Suppressor macrophage (primary cell): ENCODE measurements around the gene ADAMTS5.

Experiments used
- DNase-seq, 4 experiments: peaks; one replicate each; pipeline ENCODE4 v3.0.0-alpha.2; 2020 to 2022
- total RNA-seq, 17 experiments: gene quantifications; one replicate each; lab custom pipeline; 2026; ENCODE audit warnings: mixed read lengths in 6 of 17, inconsistent platforms in 3 of 17; lab: John Stamatoyannopoulos, UW

The ADAMTS5 gene
- total RNA-seq = 0.05 to 17.5 (median 3.8) reads per million in 17 experiments

DNA sequence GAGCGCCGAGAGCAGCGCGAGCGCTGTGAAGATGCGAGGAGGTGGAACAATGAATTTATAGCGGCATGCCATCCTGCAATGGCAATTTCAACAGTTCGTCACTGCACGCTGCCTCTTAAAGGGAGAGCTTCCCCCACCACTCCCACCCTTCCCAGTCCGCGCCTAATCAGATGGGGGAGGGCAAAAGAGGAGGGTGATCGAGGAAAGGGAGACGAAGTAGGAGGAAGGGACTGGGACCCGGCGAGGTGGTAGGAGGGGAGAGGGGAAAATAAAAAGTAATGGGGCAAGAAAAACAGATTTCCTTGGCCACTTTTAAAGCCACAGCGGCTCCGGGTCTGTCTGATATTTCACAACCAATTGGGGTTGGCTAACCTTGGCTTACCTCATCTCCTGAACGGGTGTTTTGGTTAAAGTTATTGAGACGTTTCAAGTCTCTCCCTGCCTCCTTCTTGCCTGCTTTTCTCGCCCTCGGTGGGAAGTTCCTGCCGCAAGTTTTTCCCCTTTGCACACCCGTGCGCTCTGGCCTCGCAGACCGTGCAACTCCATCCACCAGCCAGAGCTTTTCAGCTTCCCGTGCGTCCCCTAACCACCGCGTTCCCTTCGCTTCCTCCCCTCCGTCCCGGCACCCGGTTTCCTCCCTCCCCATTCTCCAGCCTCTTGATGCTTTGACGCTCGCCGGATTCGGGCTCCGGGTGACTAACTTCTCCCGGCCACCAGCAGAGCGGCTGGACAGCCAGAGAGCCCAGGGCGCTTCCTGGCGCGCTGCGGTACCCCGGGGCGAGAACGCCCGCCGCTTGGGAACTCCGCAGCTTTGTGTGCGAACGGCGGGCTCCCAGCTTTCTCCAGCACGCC is at the start of gene ADAMTS5:
Gene ADAMTS5, minus strand, starts transcription at position 27 of the 852 bp plus-strand sequence. CDS start 697 bp downstream, outside the sequence.
- DNase-seq = peak; percentile 45 to 65 (median 51)

DNA sequence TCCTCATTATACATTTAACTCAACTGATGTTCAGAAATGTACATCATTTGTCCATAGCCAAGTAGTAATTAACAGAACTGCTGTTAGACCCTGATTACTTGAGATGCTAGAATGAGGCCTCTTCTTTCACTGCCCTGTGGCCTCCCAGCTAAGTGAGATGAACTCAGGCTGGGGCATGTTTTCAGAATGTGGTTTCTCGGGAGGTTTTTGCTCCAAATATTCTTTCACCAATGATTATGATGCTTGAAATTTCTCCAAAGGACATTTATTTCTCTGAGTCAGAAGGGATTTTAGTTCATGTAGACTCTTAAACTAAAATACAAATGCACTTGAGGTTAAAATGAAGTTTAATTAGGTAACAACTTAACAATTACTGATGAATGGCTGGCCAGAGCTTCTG is 34.6 kb upstream of the ADAMTS5 start:
- DNase-seq = no peak

- no peak for DNase-seq
Measured at GRCh38 chr21:26983576-26983975, 16.7 kb upstream of the ADAMTS5 start.

DNA sequence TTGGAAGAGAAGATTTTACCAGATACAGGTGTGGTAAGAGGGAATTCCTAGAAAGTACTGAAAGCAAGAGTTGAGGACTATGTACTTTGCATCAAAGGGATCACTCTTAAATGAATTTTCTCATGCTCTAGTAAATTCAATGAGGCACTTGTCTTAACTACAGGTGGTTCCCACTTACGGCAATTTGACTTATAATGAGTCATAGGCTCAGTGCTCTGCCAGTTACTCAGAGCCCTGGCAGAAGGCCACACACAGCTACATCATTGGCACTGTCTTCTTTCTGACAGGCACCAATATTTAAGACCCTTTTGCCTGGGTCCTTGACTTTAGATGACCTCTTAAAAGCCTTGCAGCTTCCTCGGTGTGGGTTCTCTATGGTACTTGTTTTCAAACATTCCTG is 15.9 kb upstream of the ADAMTS5 start:
- no peak for DNase-seq

DNA sequence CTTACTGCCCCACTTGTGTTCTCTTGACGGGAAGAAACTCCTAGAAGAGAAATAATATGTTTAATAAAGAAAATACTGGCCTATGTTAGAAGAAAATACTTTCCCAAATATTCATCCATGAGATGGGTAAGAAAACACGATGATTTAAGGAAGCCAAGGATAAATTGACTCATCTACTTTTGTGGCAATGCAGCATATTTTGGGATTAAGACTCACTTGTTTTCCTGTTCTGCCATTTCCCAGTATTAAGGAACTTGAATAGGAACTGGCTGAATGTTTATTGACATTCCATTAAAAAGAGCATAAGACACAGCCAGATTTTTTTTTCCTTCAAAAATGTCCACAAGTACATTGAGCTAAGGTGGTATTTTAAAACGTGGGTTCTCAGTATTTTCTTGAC is 10.9 kb upstream of the ADAMTS5 start:
- DNase-seq = no peak

- no peak for DNase-seq
Measured at GRCh38 chr21:26973226-26973625, 6.3 kb upstream of the ADAMTS5 start.

DNA sequence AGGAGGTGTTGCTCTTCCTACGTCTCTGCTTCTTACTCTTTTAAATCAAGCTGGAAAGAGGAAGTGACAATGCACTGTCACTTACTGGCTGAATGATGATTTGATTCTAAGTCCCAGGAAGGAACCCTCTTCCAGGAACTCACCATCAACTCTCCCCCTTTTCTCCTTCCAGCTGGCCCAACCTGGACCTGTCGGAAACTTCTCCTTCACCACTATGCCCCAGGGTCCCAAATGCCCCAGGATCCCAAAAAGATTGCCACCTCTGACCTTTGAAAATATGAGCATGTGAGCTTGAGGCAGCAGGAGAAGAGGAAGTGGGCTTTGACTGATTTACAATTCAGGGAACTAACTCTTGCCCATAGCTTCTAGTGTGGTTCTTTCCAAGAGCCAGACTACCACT is 5.3 kb upstream of the ADAMTS5 start:
- peak; percentile 62 to 80 (median 72) for DNase-seq

GRCh38 chr21:26969971-26970725 is 3.3 kb upstream of the ADAMTS5 start:
- no peak for DNase-seq

DNA sequence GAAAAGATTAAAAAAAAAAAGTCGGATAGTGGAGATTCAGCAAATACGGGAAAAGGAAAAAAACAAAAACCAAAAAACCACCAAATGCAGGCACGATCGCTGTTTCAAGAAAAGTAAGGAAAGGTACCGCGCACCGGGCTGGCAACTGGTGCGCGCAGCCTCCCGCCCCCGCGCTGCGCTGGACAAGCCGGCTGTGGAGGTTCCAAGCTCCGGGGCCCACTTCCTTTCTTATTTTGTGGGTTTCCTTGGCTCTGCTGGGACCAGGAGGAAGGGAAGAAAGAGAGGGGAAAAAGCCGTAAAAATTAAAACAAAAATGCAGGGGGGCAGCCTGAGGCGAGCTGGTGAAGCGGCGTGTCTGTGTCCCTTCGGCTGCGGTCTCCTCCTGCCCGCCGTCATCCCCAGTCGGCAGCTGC is 233 bp downstream of the ADAMTS5 start:
- DNase-seq = peak; percentile 25 to 58 (median 36)

- peak in 2 of 4 experiments; percentile 4 to 22 for DNase-seq
Measured at GRCh38 chr21:26965907-26966581, 844 bp downstream of the ADAMTS5 start.

- peak in 2 of 4 experiments; percentile 25 to 39 for DNase-seq
Measured at GRCh38 chr21:26965040-26965906, 1.6 kb downstream of the ADAMTS5 start.

GRCh38 chr21:26964170-26964778 is 2.6 kb downstream of the ADAMTS5 start:
- no peak for DNase-seq

DNA sequence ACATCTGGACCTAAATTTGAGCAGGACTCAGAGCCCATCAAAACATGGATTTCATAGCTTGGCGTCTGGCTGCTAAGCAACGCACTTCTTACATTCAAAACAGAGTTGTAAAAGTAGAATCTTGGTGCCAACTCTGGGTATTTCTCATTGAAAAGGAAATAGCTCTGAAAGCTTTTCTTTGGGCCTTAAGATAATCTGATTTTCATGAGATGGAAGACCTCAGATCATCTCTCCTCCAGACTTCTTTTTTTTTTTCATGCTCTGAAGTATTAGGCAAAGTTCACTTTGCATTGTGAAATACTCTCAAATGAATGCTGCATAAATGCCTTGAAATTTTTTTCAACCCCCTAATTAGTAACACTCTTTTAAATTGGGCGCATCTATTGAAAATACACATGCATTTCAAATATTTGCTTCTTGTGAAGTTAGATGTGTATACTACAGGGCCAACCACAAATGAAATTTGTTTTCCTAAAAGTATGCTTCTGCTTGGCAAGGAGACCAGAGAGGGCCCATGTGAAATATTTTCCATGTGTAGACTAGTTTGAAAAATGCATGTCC is 4.2 kb downstream of the ADAMTS5 start:
- DNase-seq = peak in 1 of 4 experiments; percentile 21

GRCh38 chr21:26961698-26962097 is 5.2 kb downstream of the ADAMTS5 start:
- peak in 1 of 4 experiments; percentile 24 for DNase-seq

DNA sequence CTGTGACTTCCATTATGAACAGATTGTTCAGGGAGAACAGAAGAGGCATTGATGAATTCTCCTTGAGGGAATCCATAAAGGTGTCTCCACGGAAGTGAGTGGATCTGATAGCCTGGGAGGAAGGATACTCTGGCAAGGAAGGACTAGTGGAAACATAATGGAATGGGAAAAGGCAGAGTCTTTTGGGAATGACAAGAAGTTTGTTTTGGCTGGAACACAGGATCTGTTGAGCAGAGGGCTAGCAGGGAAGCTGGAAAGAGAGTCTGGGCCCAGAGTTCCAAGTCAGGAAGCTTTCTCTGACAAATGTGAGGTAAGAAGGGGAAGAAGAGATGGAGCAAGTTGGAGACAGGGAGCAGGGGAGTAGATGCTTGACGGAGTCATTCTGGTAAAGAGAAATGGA is 8.1 kb downstream of the ADAMTS5 start:
- DNase-seq = no peak

DNA sequence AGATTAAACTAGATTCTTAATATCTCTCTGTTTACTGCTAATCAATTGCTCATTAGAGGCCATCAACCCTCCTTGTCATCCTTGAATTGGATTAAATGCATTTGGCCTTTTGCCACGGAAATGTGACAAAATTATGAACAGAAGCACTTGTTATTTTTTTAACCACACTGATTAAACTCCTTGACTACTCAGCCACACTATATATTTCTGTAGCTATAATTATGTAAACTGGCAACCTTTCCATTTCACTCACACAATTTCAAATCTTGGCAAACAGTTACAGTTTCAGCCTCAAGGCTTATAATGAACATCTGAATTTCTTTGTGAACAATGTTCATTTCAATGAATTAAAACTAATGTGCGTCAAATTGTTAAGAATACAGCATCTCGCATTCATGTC is 10.1 kb downstream of the ADAMTS5 start:
- DNase-seq = no peak

DNA sequence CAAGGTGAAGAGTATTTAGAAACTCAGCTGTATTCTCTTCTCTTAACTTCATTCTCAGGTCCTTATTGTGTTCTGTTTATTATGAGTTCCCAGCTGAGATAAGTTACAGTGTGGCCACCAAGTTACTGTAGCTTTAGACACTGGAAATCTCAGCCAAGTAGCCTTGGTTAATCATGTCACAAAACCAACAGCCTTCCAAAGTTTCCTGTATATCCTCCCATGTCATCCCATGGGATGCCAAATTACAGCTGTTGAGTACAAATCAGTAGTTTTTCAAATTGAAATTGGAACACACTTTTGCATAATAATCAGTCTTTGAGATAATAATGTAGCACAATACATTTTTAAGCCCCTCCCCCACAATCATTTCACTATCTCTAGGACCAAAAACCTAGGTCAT is 10.7 kb downstream of the ADAMTS5 start:
- no peak for DNase-seq

GRCh38 chr21:26954662-26955121 is 12.2 kb downstream of the ADAMTS5 start:
- no peak for DNase-seq

DNA sequence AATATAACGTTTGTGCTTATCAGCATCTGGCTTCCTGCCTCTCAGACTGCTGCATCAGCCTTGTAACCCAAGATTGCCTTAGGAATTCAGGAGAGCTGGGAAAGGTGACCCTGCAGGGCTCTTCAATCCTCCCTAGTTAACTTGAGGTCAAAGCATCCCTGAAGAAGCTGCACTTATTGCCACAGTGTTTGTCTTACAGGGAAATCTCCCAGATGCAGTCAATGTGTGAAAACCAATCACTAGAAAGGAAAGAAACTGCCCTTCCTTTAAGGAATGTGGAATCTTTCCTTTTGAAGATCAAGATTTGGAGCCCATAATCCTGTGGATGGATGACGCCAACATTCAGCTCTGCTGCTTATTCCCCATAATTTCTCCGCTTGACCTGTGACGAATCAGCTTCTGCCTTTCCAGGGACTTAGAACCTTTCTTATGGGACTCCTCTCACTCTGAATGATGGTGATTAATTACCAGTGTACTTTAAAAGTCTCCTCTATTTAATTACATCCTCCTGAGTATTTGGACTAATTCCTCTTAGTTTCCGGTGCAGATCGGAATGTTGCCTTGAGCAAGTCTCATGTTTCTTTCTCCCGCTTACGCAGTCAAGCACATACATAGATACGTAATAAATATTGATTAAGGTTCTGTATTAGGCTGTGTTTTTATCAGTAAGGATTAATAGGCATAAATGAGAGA is 14.4 kb downstream of the ADAMTS5 start:
- DNase-seq = no peak

- DNase-seq = no peak
Measured at GRCh38 chr21:26949830-26950229, 17.1 kb downstream of the ADAMTS5 start.
